ENCODE results near the gene HDAC10. TPM values are rescaled to one million over a fixed set of nuclear protein-coding genes. Genes with fewer than 3 reads are reported as not detected.

The HDAC10 gene
- total and polyA plus RNA-seq, 10 of the 15 experiments (the other 5 are each of a cell fraction or from before 2014, with no cell fraction given): 0.26 to 48.6 (median 5.0) TPM

DNA sequence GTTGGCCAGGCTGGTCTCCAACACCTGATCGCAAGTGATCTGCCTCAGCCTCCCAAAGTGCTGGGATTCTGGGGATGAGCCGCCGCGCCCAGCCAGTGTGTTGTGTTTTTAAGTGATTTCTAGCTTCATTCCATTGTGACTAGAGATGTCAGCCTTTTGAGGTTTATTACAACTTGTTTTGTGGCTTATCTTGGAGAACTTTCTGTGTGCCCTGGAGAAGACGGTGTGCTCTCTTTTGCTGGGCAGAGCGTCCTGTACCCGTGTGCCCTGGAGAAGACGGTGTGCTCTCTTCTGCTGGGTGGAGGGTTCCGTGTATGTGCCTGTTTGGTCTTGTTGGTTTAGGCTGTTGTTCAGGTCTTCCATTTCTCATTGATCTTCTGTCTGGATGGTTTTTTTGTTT, 37.8 kb downstream of the HDAC10 start:
- ATAC-seq (no peak), FAIRE-seq (no peak), DNase-seq (ENCODE audit: low read depth, low spot score) (no peak)
- H3K4me3 ChIP-seq: no peak overlapping the region
- no peaks in the 10 kb centered on the region for H3K9me3 ChIP-seq (replicated peaks; ENCODE audit: control insufficient read depth, insufficient read depth, low read length)
- H3K4me2 ChIP-seq (ENCODE audit: control insufficient read depth, insufficient read depth): no peak overlapping the region
- ChIA-PET POLR2A (no interaction called here), CTCF (interaction anchor here (4.0 kb wide), 1 partner anchor 65 kb away, joined by 15 read pairs; no protein-coding TSS in a partner anchor), SMC1A (ENCODE audit: uncharacterized antibody, unreplicated experiment) (interaction anchor here (0.6 kb wide), 1 partner anchor 348 kb away, joined by 5 read pairs; no protein-coding TSS in a partner anchor), RAD21 (ENCODE audit: unreplicated experiment) (interaction anchor here (0.7 kb wide), 1 partner anchor 63 kb away, joined by 3 read pairs; no protein-coding TSS in a partner anchor)
- H3K36me3 ChIP-seq (ENCODE audit: control insufficient read depth in 2 of 2, insufficient read depth in 2 of 2, low read length in 1 of 2): peaks cover 31 to 32% of the 10 kb centered on the region in 2 experiments; a peak in 3 of 4 replicates
- 99% methylated on average over 9 of the region's 9 CpGs for WGBS (ENCODE audit: insufficient coverage, insufficient replicate concordance, low lambda C conversion rate, missing lambda C conversion rate)
- no TSS peak for BruUV-seq (replicated peaks)
- no peaks in the 10 kb centered on the region for H3K27me3 ChIP-seq (replicated peaks in 1 of 2; ENCODE audit: control insufficient read depth in 2 of 2, insufficient read depth in 2 of 2, low read length in 1 of 2)
- no peaks in the 10 kb centered on the region for H3K4me1 ChIP-seq (ENCODE audit: control insufficient read depth, insufficient read depth, low read length)
- H2AFZ ChIP-seq (ENCODE audit: control insufficient read depth, low read depth, low read length): no peak overlapping the region
- intact Hi-C loops (cut with micrococcal nuclease; ENCODE audit: unreplicated experiment): no loop called here
- H3K9ac ChIP-seq (ENCODE audit: control insufficient read depth, insufficient read depth, low read length): no peak overlapping the region
- no peak overlapping the region for H3K27ac ChIP-seq (ENCODE audit: control insufficient read depth, insufficient read depth)
- TF ChIP-seq, protein P1, sequence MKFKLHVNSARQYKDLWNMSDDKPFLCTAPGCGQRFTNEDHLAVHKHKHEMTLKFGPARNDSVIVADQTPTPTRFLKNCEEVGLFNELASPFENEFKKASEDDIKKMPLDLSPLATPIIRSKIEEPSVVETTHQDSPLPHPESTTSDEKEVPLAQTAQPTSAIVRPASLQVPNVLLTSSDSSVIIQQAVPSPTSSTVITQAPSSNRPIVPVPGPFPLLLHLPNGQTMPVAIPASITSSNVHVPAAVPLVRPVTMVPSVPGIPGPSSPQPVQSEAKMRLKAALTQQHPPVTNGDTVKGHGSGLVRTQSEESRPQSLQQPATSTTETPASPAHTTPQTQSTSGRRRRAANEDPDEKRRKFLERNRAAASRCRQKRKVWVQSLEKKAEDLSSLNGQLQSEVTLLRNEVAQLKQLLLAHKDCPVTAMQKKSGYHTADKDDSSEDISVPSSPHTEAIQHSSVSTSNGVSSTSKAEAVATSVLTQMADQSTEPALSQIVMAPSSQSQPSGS (IDR thresholded peaks at IDR 0.05; ENCODE audit: low read length): no peak
- TF ChIP-seq, protein P2, sequence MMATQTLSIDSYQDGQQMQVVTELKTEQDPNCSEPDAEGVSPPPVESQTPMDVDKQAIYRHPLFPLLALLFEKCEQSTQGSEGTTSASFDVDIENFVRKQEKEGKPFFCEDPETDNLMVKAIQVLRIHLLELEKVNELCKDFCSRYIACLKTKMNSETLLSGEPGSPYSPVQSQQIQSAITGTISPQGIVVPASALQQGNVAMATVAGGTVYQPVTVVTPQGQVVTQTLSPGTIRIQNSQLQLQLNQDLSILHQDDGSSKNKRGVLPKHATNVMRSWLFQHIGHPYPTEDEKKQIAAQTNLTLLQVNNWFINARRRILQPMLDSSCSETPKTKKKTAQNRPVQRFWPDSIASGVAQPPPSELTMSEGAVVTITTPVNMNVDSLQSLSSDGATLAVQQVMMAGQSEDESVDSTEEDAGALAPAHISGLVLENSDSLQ (IDR thresholded peaks at IDR 0.05): no peak
- TF ChIP-seq MEF2B (IDR thresholded peaks at IDR 0.05; ENCODE audit: partially characterized antibody, poor library complexity, severe bottlenecking): no peak
- TF ChIP-seq, protein P3, sequence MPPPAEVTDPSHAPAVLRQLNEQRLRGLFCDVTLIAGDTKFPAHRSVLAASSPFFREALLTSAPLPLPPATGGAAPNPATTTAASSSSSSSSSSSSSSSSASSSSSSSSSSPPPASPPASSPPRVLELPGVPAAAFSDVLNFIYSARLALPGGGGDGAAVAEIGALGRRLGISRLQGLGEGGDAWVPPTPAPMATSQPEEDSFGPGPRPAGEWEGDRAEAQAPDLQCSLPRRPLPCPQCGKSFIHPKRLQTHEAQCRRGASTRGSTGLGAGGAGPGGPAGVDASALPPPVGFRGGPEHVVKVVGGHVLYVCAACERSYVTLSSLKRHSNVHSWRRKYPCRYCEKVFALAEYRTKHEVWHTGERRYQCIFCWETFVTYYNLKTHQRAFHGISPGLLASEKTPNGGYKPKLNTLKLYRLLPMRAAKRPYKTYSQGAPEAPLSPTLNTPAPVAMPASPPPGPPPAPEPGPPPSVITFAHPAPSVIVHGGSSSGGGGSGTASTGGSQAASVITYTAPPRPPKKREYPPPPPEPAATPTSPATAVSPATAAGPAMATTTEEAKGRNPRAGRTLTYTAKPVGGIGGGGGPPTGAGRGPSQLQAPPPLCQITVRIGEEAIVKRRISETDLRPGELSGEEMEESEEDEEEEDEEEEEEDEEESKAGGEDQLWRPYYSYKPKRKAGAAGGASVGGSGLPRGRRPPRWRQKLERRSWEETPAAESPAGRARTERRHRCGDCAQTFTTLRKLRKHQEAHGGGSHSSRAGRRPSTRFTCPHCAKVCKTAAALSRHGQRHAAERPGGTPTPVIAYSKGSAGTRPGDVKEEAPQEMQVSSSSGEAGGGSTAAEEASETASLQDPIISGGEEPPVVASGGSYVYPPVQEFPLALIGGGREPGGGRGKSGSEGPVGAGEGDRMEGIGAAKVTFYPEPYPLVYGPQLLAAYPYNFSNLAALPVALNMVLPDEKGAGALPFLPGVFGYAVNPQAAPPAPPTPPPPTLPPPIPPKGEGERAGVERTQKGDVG (CRISPR knock-in tag; IDR thresholded peaks at IDR 0.05): no peak
- TF ChIP-seq MYB (IDR thresholded peaks at IDR 0.05; ENCODE audit: borderline replicate concordance, low read depth, low read length): no peak
- TF ChIP-seq HDAC6 (IDR thresholded peaks at IDR 0.05; ENCODE audit: unreplicated experiment): no peak
- TF ChIP-seq, protein P4, sequence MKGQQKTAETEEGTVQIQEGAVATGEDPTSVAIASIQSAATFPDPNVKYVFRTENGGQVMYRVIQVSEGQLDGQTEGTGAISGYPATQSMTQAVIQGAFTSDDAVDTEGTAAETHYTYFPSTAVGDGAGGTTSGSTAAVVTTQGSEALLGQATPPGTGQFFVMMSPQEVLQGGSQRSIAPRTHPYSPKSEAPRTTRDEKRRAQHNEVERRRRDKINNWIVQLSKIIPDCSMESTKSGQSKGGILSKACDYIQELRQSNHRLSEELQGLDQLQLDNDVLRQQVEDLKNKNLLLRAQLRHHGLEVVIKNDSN (IDR thresholded peaks at IDR 0.05; ENCODE audit: borderline replicate concordance, extremely low read length, insufficient read depth, low read depth, low read length): no peak
- TF ChIP-seq CBFB (IDR thresholded peaks at IDR 0.05; ENCODE audit: low read depth): no peak
- no peak for TF ChIP-seq POLR2A (IDR thresholded peaks at IDR 0.05; ENCODE audit: low read depth, low read length)
- TF ChIP-seq SREBF1 (IDR thresholded peaks at IDR 0.05; ENCODE audit: low read length): no peak
- no peak for TF ChIP-seq IRF4 (IDR thresholded peaks at IDR 0.05; ENCODE audit: low read depth, low read length)
- in situ Hi-C loops (cut with MboI): loop anchor here (5.0 kb wide), 1 partner anchor 66 kb away; no protein-coding TSS in a partner anchor
- no peaks in the 10 kb centered on the region; the same call in 1 of the 2 replicates for H4K20me1 ChIP-seq (ENCODE audit: control insufficient read depth, insufficient read depth)
- H3K79me2 ChIP-seq (ENCODE audit: control insufficient read depth, insufficient read depth, low read length): no peaks in the 10 kb centered on the region; the same call in 1 of the 2 replicates

All from GM12878 (cell line).